ENCODE measurements around the gene ASB5.
"Not testable (repeated sequence)": the region's sequence is repeated elsewhere in the genome, so short reads cannot be mapped to it uniquely, and the experiment has no call there.

The ASB5 gene

DNA sequence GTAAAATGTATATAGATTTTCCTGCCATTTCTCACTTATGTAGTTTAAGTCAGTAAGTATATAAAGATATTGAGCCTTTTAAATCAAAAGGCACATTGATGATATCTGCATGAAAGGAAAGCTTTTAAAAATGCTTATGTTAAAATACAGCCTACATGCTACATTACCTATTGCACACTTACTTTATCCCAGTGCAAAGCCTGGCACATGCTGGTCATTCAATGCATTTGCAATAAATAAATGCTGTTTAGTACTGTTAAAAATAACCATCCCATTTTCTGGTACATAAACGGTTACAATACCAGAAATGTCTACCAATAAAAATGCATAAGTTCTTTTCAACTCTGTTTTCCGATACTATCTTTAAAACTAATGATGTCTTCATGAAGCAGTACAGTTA is 51.5 kb downstream of the ASB5 start:
- DNase-seq: no peak

DNA sequence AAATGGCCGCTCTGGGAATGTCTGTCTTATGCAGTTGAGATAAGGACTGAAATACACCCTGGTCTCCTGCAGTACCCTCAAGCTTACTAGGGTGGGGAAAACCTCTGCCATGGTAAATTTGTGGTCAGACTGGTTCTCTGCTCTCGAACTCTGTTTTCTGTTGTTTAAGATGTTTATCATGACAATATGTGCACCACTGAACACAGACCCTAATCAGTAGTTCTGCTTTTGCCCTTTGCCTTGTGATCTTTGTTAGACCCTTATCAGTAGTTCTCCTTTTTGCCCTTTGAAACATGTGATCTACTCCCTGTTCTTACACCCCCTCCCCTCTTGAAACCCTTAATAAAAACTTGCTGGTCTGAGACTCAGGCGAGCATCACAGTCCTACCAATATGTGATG is 56.7 kb downstream of the ASB5 start:
- DNase-seq: not testable (repeated sequence)

DNA sequence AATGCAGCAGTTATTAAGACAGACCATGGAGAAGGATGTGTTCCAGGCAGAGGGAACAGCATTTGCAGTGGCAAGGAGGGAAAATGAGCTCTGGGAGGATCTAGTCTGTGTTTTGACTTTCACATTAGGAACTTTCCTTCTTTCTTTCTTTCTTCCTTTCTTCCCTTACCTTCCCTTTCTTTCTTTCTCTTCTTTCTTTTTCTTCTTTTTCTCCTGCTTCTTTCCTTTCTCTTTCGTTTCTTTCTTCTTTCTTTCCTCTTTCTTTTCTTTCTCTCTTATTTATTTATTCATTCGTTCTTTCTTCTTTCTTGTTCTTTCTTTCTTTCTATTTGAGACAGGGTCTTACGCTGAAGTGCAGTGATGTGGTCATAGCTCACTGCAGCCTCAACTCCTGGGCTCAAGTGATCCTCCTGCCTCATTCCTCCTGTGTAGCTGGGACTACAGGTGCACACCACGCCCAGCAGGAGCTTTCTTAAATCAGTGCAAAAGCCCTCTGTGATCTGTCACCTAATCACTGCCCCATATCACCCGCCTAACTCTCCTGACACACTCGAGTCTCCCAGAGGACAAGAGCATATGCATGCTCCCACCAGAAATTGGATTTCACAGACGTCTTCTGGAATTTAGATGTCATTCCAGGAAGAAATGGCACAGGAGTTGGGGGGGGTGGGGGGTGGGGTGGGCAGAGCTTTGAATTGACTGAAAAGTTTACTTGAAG is 58.3 kb downstream of the ASB5 start:
- no peak for DNase-seq

DNA sequence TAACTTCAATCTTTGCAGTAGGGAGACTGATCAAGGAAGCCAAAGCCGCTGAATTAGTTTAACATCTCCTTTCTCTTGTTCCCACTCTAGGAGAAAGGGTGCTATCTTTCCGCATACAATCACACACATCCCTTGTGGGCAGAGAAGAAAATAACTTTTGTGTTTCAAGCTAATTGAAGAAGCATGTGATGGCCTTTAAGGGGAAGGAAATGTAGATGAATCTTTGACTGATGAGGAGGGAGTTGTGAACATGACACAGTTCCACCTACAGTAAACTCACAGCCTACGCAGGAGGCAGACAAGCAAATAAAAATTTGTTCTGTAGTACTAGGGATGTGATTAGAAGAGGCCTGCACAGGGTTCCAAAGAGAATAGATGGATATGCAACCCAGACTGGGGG is 58.9 kb downstream of the ASB5 start:
- DNase-seq: no peak

DNA sequence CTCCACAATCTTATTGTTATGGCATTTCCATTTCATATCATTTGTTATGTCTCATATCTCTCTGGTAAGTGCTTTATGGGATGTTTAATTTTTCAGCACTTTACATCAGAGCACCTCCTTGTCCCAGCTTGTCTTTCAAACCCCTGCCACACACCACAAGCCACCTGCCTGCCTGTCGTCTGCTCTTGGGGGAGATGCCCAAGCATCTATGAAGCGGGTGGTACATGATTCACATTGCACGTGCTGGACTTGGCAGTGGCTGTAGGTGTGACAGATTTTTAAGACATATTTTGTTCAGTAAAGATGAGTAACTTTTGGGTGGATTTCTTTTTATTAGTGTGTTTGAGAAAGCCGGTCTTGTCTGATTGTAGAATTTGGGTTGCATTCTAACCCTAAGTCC is 59.5 kb downstream of the ASB5 start:
- no peak for DNase-seq

DNA sequence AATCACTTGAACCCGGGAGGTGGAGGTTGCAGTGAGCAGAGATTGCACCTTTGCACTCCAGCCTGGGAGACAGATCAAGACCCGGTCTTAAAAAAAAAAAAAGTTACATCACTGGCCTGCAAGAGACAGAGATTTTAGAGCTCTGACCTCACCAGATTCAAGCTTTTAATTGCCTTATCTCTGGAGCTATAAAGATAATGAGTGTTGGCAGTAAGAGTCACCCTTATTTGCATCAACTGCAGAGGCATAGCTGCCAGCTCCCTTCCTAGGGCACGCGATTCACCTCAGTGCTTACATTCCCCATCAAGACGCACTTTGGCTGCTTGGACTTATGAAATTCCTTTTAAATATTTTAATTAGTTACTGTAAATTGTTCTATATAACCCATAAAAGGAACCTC is 61.2 kb downstream of the ASB5 start:
- no peak for DNase-seq

DNA sequence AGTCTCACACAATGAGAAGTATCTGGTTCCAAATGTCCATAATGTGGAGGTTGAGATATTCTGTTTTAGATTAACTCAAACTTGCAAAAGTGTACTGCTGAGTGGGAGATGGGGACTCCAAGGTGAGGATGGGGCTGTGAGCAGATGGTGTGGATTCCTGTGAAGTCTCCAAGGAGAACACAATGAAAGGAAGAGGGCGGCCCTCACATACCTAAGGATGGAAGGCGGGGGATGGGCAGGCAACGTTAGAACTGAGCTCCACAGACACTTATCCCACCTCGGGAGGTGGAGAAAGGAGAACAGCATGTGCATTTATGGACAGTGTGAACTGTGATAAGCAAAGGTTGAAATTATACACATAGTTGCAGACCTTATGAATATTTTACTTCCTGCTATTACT is 63.7 kb downstream of the ASB5 start:
- no peak for DNase-seq

DNA sequence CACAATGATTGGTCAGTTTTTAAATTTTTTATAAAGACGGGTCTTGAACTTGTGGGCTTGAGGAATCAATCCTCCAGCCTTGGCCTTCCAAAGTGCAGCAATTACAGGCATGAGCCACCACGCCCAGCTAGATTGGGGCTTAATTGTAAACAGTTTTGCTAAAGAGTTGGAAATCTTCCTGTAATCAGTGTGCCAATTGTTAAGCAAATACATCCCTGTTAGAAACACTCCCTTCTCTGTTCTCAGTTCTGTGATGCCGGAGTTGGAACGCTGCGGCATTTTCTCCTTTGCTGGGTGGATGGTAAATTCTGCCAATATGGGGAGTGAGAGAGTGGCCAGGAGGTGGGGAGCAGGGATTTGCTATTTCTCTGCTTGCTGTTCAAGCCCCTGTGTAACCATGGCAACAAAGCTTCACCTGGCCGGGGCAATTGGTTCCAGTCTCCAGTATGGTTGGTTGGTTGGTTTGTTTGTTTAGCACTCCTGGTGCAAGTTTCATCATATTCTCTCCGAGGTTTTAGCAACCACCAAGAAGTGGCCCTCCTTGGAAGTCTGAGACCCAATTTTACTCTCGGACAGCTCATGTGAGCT is 70.6 kb downstream of the ASB5 start:
- no peak for DNase-seq

DNA sequence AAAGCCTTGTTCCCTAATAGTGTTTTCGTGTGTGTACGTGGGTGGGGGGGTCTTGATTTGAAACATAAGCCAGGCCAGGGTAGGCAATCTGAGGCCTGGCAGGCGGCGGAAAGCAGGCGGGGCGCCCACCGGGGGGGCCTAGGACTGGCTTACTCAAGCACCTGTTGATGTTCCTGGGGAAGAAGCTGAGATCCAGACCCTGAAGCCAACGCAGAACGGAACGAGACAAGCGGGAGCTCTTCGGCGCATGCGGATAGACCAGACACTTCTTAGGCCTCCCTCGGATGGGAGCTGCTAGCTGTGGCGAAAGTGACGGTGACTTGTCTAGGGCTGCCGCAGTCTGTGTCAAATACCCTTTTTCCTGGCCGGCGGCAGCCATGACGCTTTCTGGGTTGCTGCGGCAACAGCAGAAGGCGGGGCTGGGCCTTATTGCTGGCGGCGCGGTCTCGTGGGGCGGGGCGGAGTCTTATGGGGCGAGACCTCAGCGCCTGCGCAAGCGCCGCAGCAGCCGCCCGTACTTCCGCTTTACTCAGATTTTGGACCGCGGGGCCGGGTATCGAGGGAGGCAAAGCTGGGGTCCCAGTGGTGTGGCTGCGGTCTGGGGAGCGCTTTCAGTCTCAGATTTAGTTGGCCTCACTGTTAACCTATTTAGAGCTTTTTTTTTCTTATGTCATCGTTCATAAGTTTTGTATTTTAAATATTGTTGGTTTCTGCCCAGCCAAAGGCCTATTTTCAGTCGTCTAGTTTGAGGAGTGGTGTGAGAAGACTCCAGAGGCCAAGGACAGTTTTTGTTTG is 73.6 kb downstream of the ASB5 start, which contains the start of gene SPATA4:
Gene SPATA4 (minus strand): TSS at position 402 of the 795 bp plus-strand sequence. CDS start 23 bp downstream, at position 379.
- peak; percentile 91 for DNase-seq

DNA sequence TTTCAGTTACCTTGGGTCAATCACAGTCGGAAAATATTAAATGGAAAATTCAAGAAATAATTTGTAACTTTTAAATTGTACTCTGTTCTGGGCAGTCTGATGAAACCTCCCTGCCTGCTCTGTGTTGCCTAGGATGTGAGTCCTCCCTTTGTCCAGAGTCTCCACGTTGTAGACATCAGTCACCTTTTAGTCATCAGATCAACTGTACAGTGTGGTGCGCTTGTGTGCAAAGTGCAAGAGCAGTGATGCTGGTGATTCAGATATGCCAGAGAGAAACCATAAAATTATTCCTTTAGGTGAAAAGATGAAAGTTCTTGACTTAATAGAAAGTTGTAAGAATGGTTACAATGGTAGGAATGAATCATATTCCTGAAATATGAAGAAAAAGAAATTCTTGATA is 75.1 kb downstream of the ASB5 start:
- peak; percentile 22 for DNase-seq

DNA sequence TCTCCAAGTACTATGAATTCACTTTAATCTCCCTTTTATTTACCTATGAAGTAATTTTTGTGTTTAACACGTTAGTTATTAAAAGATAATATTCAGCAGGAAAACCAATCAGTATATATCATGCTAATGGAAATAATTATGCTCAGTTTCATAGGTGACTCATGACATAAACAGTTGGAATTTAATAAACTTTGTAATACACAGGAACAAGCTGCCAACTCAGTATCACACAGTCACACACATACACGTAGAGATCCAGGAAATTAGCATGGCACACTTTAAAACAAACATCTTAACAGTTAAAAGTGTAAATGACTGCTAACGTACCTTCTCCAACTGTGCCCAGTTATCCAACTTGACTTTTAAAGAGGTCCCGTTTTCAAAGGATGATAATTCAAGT is 75.9 kb downstream of the ASB5 start:
- no peak for DNase-seq

DNA sequence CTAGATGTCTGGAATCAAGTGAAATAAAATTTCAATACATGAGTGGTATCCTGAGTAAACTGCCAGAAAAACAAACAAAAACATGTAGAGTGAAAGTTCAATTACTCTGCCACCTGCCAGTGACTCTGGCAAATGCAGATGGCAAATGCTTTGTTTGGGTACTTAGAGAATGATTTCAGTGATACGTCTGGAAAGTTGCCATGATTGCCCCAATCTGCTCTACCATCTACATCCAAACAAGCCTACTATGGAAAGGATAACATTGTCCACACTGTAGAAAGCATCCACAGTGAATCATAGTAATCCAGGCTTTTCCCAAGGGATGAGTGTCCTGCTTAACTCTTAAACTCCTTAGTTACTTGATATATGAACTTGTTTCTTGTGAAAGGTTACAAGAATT is 77.0 kb downstream of the ASB5 start:
- DNase-seq: no peak

DNA sequence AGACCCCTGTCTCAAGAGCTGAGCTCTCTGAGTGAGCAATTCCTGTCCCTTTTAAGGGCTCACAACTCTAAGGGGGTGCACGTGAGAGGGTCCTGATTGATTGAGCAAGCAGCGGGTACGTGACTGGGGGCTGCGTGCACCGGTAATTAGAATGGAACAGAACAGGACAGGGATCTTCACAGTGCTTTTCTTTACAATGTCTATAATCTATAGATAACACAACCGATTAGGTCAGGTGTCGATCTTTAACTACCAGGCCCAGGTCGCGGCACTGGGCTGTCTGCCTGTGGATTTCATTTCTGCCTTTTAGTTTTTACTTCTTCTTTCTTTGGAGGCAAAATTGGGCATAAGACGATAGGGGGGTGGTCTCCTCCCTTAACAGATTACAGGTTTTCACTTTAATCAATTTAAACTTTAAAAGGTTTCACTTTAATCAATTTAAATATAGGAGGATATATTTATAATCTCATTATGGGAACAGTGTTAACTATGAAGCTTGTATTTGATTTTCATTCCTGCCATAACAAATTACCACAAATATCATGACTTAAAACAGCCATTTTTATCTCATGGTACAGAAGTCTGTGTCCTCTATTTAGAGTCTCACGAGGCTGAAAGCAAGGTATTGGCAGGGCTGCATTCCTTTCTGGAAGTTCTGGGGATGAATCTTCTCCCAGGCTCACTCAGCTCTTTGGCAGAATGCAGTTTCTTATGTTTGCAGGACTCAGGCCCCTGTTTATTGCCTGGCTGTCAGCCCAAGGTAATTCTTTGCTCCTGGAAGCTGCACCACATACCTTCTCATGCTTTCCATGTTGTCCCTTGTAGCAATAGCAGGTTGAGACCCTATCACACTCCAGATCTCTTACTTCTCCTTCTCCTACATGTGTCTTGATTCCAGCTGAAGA is 78.9 kb downstream of the ASB5 start:
- DNase-seq: no peak

DNA sequence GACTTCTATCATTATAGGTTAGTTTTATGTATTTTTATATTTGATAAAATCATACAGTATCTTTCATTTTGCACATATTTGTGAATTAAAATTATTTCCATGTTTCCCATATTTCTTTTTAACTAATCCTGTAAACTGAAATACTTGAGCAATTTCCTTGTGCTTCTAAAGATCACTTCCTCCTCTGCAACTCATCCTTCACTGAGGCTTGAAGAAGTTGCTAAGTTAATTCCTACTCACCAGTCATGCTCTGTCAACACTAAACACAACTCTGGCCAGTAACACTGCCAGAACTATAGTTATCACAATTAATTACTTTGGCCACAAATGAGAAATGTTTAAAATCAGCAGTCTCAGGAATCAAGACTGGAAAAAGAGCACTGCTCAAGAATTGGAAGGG is 80.4 kb downstream of the ASB5 start:
- DNase-seq: no peak

DNA sequence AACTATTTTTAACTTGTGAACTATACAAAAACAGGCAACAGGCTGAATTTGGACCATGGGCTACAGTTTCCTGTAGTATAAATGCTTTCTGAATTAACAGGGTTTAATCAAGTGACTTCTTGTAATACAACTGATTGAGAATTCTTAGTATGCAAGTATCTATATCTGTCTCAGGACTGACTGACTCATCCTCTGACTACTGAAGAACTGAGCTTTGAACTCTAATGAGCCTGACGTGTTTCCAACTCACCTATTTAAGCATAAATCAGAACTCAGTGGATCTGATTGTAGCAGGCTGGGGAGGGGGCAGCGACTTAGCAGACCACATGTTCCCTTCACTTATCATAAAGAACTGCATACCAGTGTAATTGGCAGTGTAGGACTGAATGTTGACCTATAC is 81.4 kb downstream of the ASB5 start:
- no peak for DNase-seq

DNA sequence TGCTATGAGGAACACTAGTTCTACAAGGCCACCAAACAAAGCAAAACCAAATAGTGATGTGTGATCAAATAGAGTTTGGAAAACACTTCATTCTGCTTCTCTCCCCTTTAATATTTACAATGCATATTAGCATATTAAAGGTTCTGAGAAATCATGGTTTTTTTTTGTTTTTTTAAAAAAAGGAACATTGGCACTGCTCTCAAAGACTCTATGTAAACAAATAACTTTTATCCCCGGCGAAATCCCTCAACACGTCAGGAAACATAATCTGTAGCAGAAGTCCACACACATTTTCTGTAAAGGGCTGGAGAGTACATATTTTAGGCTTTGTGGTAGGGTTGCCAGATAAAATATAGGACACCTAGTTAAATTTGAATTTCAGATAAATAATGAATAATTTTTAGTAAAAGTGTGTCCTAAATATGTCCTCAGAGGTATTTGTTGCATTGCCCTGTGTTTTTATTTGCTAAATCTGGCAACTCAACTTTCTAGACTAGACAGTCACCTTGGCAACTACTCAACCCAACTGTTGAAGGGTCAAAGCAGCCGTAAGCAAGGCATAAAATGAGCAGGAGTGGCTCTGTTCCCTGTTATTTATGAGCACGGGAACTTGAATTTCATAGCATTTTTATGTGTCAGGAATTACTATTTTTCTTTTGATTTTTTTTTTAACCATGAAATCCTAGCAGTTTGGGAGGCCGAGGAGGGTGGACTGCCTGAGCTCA is 82.2 kb downstream of the ASB5 start:
- no peak for DNase-seq

DNA sequence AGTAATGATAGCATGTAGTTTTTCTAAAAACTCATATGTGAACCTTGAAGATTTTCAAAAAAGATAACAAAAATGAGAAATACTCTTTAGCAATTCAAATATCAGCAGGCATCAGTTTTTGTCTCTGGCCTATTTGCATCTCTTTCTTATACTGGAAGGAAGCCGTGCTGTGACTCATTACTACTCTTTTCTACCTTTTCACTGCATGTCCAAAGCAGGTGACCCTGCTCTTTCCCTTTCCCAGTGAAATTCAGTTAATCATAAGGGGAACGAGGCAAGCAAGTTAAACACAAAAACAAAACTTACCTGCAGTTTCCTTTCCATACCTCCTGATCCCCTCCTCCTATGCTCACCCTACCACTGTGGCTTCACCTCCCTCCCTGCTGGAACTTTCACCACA is 83.0 kb downstream of the ASB5 start:
- no peak for DNase-seq

DNA sequence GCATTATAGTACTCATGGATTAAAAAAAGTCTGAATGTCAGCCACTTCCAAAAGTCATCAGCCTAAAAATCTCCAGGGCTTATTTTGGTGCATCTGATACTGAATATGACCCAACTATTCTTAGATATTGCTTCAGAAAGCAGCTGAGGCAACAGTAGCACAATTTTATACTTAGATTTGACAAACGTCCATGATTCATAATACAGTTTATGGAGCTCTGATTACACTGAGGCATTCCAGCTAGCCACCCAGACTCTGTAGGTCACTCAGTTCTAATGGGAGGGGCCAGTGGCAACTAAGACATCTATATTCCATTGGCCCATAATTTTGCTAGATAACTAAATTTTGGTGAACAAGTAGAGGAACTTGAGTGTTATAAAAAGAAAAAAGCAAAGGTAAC is 84.0 kb downstream of the ASB5 start:
- DNase-seq: no peak

Data from stimulated activated CD4-positive, alpha-beta T cell treated with anti-CD3 and anti-CD28 coated beads, Interleukin-12 subunit alpha, Interleukin-12 subunit beta, amount 100 ng/mL, for 4 hours (primary cell).